ENCODE results near the gene METTL4. TPM values are rescaled to one million over a fixed set of nuclear protein-coding genes. Genes with fewer than 3 reads are reported as not detected.

METTL4 gene
- total and polyA plus RNA-seq, 9 of the 15 experiments (the other 6 are each of a cell fraction or from before 2014, with no cell fraction given), result 7.9 to 32.8 (median 22.1) TPM

DNA sequence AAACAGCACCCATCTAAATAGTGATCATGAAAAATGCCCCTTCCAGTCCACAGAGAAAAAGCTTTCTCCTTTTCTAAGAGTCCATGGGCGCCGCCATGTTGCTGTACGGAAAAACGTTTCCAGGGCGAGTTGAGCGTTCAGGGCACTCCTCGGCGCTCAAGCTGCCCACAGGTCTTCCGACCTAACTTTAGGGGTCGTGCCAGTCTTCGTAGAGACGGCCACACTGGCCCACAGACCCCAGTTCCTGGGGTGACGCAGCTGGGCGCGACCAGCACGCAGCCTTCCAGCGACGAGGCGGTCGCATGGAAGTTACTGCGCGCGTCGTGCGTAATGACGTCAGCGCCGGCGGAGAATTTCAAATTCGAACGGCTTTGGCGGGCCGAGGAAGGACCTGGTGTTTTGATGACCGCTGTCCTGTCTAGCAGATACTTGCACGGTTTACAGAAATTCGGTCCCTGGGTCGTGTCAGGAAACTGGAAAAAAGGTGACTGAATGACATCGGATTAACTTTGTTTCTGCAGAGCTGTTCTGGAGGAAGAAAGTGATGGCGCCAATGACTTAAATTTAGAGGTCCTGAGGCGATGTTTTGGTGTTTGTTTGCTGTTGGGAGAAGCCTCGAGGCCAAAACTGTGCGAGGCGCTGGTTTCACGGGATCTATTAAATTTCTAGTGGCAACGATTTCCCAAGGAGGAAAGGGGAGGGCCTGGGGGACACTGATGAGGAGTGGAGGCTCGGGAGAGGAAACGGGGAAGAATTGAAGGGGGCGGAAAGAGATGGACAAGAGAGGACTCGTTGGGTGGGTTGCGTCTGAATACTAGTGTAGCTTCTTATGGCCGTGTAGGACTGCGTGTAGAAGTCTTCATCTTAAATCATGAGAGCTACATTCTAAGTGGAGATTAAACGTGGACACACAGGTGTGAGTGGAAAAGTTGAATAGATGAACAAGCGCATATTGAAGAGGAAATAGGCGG, at the start of gene METTL4, which contains the start of gene NDC80 (continued):
- TF ChIP-seq SIN3A (IDR thresholded peaks at IDR 0.05; ENCODE audit: borderline replicate concordance in 2 of 2, control insufficient read depth in 1 of 2, low read depth in 2 of 2, low read length in 2 of 2), result peak; percentile 80 to 95; a peak in 3 of 4 replicates
- TF ChIP-seq NCOA6 (IDR thresholded peaks at IDR 0.05), result peak; percentile 97
- TF ChIP-seq MCM7 (IDR thresholded peaks at IDR 0.05), result no peak
- TF ChIP-seq ZKSCAN1 (IDR thresholded peaks at IDR 0.05; ENCODE audit: low read depth, low read length), result peak; percentile 88
- no peak for TF ChIP-seq SREBF1 (IDR thresholded peaks at IDR 0.05; ENCODE audit: borderline replicate concordance, low read depth, low read length)
- 0 out of 2 replicates have a peak, but pooled peaks have one; percentile 14 for TF ChIP-seq TRIM28 (IDR thresholded peaks at IDR 0.05)
- TF ChIP-seq, protein P1, sequence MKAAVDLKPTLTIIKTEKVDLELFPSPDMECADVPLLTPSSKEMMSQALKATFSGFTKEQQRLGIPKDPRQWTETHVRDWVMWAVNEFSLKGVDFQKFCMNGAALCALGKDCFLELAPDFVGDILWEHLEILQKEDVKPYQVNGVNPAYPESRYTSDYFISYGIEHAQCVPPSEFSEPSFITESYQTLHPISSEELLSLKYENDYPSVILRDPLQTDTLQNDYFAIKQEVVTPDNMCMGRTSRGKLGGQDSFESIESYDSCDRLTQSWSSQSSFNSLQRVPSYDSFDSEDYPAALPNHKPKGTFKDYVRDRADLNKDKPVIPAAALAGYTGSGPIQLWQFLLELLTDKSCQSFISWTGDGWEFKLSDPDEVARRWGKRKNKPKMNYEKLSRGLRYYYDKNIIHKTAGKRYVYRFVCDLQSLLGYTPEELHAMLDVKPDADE (conservative IDR thresholded peaks at IDR 0.05; ENCODE audit: control insufficient read depth, low read depth, low read length), result no peak
- peak; percentile 17; the same call in 1 of the 2 replicates for TF ChIP-seq SNIP1 (IDR thresholded peaks at IDR 0.05; ENCODE audit: low read depth)
- peak; percentile 90 for TF ChIP-seq L3MBTL2 (IDR thresholded peaks at IDR 0.05)
- TF ChIP-seq ZFPM2 (CRISPR knock-in tag; IDR thresholded peaks at IDR 0.05), result no peak
- no peak for TF ChIP-seq ZNF785 (CRISPR knock-in tag; IDR thresholded peaks at IDR 0.05)
- TF ChIP-seq DIDO1 (tag; IDR thresholded peaks at IDR 0.05; ENCODE audit: low read depth), result peak; percentile 93
- TF ChIP-seq MIER1 (IDR thresholded peaks at IDR 0.05; ENCODE audit: low read depth), result peak; percentile 61
- TF ChIP-seq FIP1L1 (IDR thresholded peaks at IDR 0.05; ENCODE audit: low read depth, low read length, poor library complexity, severe bottlenecking), result no peak
- TF ChIP-seq, protein P2, sequence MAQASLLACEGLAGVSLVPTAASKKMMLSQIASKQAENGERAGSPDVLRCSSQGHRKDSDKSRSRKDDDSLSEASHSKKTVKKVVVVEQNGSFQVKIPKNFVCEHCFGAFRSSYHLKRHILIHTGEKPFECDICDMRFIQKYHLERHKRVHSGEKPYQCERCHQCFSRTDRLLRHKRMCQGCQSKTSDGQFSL (CRISPR knock-in tag; IDR thresholded peaks at IDR 0.05), result peak; percentile 31
- TF ChIP-seq, protein P2 (tag; IDR thresholded peaks at IDR 0.05), result no peak
- peak; percentile 73; the same call in 1 of the 2 replicates for TF ChIP-seq FOXP1 (CRISPR knock-in tag; IDR thresholded peaks at IDR 0.05)
- TF ChIP-seq BCOR (IDR thresholded peaks at IDR 0.05), result peak; percentile 22; the same call in 1 of the 2 replicates
- TF ChIP-seq HMG20B (CRISPR knock-in tag; IDR thresholded peaks at IDR 0.05), result no peak
- TF ChIP-seq FOXA3 (CRISPR knock-in tag; conservative IDR thresholded peaks at IDR 0.05 in 1 of 2, IDR thresholded peaks at IDR 0.05 in 1 of 2), result 0 out of 4 replicates have a peak, but pooled peaks of 1 of the 2 experiments have one; percentile 7
- TF ChIP-seq ZNF830 (CRISPR knock-in tag; IDR thresholded peaks at IDR 0.05), result no peak
- TF ChIP-seq BRD4 (IDR thresholded peaks at IDR 0.05), result 0 out of 2 replicates have a peak, but pooled peaks have one; percentile 38
- peak; percentile 64 for TF ChIP-seq BRD9 (IDR thresholded peaks at IDR 0.05; ENCODE audit: low read depth, partially characterized antibody)
- TF ChIP-seq, protein P3, sequence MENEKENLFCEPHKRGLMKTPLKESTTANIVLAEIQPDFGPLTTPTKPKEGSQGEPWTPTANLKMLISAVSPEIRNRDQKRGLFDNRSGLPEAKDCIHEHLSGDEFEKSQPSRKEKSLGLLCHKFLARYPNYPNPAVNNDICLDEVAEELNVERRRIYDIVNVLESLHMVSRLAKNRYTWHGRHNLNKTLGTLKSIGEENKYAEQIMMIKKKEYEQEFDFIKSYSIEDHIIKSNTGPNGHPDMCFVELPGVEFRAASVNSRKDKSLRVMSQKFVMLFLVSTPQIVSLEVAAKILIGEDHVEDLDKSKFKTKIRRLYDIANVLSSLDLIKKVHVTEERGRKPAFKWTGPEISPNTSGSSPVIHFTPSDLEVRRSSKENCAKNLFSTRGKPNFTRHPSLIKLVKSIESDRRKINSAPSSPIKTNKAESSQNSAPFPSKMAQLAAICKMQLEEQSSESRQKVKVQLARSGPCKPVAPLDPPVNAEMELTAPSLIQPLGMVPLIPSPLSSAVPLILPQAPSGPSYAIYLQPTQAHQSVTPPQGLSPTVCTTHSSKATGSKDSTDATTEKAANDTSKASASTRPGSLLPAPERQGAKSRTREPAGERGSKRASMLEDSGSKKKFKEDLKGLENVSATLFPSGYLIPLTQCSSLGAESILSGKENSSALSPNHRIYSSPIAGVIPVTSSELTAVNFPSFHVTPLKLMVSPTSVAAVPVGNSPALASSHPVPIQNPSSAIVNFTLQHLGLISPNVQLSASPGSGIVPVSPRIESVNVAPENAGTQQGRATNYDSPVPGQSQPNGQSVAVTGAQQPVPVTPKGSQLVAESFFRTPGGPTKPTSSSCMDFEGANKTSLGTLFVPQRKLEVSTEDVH (IDR thresholded peaks at IDR 0.05; ENCODE audit: low read depth, partially characterized antibody), result peak; percentile 95
- no peak for TF ChIP-seq PPARD (CRISPR knock-in tag; IDR thresholded peaks at IDR 0.05)

Data from K562 (cell line).